Body of pancreas (tissue), 4 donors: ENCODE data around the gene EDN1. TPM values are rescaled to one million over a fixed set of nuclear protein-coding genes. Genes with fewer than 3 reads are reported as not detected.

Source experiments
- ATAC-seq: fragments of 150-250 bp; one replicate; pipeline ENCODE4 v1.9.1; 2016
- DNase-seq, 4 donors: peaks; one replicate each; pipeline ENCODE4 v3.0.0-alpha.2; 2019
- H3K27ac ChIP-seq, 4 donors: fragments of 200-600 bp; sonication (generic); 1 replicate in 3 of 4; 2 replicates in 1 of 4; pipeline versions ENCODE4 v1.5.1 to v1.6.1; 2016 to 2019; ENCODE audit warnings: mild to moderate bottlenecking in 1 of 4, mixed read lengths in 1 of 4, moderate library complexity in 1 of 4
- H3K27me3 ChIP-seq, 2 donors: fragments of 200-600 bp; sonication (generic); one replicate each; pipeline ENCODE4 v1.6.0; 2016; ENCODE audit warnings: mild to moderate bottlenecking in 1 of 2
- H3K36me3 ChIP-seq, 2 donors: fragments of 200-600 bp; sonication (generic); replicated peaks in 1 of 2; 2 replicates each; pipeline ENCODE4 v1.5.1; 2016; ENCODE audit warnings: low read depth in 2 of 2; ENCODE audit not compliant: insufficient read depth in 1 of 2
- H3K4me1 ChIP-seq: fragments of 200-600 bp; sonication (generic); one replicate; pipeline ENCODE4 v1.6.0; 2016
- H3K4me3 ChIP-seq, 2 donors: fragments of 200-600 bp; sonication (generic); 1 replicate in 1 of 2; 2 replicates in 1 of 2; pipeline ENCODE4 v1.5.1; 2016 to 2019
- H3K9me3 ChIP-seq, 3 donors: fragments of 200-600 bp; sonication (generic); 1 replicate in 2 of 3; 2 replicates in 1 of 3; pipeline ENCODE4 v1.5.1; 2016
- POLR2A ChIP-seq, 3 donors: fragments of 450-650 bp; IDR thresholded peaks; one replicate each; pipeline ENCODE4 v1.6.1; 2016; ENCODE audit warnings: antibody characterized with exemption in 3 of 3, mild to moderate bottlenecking in 2 of 3
- WGBS, 2 donors: methylation state at CpG; one replicate each; pipeline ENCODE4 v1.1.5; 2017; 5-methylcytosine and 5-hydroxymethylcytosine counted together
- intact Hi-C: fragments of 100-400 bp; cut with DNase I; formaldehyde crosslinking; loops from one replicate; pipeline ENCODE4 v1.15.1; 2023
- total RNA-seq, 2 donors: library from RNA; depleted of rRNA; stranded (reverse); fragments of >200 nt; gene quantifications; one replicate each; pipeline ENCODE4 v1.1.0, GENCODE V29; 2016
- TF ChIP-seq, protein P1 (sequence below), 7 experiments: fragments of 450-650 bp in 4 of 7; fragments of 200-600 bp in 3 of 7; sonication (generic) in 3 of 7; IDR thresholded peaks; one replicate each; pipeline ENCODE4 v1.5.1; 2016 to 2019; ENCODE audit warnings: antibody characterized with exemption in 7 of 7

EDN1 gene
- total RNA-seq, 2 donors from 2014 or later = 0.66 to 19.7 TPM

DNA sequence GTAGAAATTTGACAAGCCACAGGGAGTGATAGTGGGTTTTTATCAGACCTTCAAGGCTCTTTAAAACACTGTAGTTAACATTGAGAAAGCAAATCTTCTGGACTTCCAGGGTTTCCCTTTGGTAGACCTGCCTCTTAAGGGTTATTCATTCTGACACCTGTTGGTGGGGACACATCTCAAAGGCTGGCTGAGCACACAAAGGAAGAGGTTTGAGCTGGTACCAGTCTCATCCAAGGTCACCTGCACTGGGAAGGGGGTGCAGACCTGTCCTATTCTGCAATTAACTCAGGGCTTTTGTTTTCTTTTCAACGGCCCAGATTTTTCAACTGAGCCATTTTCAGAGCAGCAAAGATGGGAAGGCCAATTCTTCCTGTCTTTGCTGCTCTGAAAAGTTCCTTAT, 45.6 kb downstream of the EDN1 start:
- H3K27me3 ChIP-seq = no peaks in the 10 kb centered on the region
- ATAC-seq (no peak), DNase-seq (no peak)
- no peaks in the 10 kb centered on the region for H3K9me3 ChIP-seq
- no peaks in the 10 kb centered on the region for H3K36me3 ChIP-seq
- intact Hi-C loops = no loop called here
- 17 to 32% methylated on average over 1 of the region's 1 CpG for WGBS, 2 donors
- peaks cover 77% of the 10 kb centered on the region for H3K4me1 ChIP-seq
- H3K4me3 ChIP-seq = no peak overlapping the region
- peak overlapping the region; percentile 11 to 95 (median 94) for H3K27ac ChIP-seq
- TF ChIP-seq, protein P1, sequence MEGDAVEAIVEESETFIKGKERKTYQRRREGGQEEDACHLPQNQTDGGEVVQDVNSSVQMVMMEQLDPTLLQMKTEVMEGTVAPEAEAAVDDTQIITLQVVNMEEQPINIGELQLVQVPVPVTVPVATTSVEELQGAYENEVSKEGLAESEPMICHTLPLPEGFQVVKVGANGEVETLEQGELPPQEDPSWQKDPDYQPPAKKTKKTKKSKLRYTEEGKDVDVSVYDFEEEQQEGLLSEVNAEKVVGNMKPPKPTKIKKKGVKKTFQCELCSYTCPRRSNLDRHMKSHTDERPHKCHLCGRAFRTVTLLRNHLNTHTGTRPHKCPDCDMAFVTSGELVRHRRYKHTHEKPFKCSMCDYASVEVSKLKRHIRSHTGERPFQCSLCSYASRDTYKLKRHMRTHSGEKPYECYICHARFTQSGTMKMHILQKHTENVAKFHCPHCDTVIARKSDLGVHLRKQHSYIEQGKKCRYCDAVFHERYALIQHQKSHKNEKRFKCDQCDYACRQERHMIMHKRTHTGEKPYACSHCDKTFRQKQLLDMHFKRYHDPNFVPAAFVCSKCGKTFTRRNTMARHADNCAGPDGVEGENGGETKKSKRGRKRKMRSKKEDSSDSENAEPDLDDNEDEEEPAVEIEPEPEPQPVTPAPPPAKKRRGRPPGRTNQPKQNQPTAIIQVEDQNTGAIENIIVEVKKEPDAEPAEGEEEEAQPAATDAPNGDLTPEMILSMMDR (IDR thresholded peaks at IDR 0.05) = no peak
- TF ChIP-seq POLR2A (IDR thresholded peaks at IDR 0.05) = no peak

DNA sequence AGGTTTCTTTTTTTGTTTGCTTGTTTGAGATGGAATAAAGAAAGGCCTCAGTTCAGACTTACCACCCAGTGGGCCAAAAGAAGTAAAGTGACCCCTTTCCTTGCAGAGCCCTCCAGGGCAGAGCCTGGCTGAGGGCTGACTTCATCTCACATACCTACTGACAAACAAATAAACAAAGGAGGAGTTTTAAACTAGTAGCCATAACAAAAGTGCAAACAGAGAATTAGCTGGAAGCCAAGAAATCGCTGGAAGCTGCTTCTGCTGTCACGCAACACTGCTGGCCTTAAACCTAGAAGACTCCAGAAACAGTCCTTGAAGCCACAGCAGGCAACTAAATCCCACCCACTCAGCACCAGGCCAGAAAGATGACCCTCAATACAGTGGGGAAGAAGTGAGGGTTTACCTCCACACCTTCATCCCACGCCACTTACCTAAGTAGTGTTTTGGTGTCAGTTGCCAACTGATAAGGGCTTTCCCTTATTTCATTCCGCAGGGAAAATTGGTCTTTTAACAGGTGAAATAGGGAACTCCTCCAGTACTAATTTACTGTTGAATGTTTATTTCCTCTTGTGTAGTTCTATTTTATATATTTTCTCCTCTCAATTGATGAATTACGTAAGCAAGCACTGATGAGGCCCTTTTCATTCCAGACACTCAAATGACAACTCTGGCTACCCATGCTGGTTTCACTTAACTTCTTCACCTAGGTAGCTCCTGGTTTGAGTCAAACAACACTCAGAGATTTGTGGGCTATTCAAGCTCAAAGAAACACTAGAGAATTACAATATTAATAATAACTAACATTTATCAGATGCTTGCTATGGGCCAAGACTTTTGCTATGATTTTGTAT, 46.2 kb downstream of the EDN1 start:
- no peak overlapping the region for H3K4me3 ChIP-seq
- 27 to 29% methylated on average over 5 of the region's 5 CpGs for WGBS, 2 donors
- no peaks in the 10 kb centered on the region for H3K9me3 ChIP-seq
- no peaks in the 10 kb centered on the region for H3K36me3 ChIP-seq
- DNase-seq (peak in 1 of 4 donors; percentile 39), ATAC-seq (no peak)
- peak overlapping the region; percentile 35 to 95 (median 94) for H3K27ac ChIP-seq
- intact Hi-C loops = no loop called here
- no peak for TF ChIP-seq POLR2A (IDR thresholded peaks at IDR 0.05)
- TF ChIP-seq, protein P1 (IDR thresholded peaks at IDR 0.05) = no peak
- H3K4me1 ChIP-seq = peaks cover 74% of the 10 kb centered on the region
- H3K27me3 ChIP-seq = no peaks in the 10 kb centered on the region

DNA sequence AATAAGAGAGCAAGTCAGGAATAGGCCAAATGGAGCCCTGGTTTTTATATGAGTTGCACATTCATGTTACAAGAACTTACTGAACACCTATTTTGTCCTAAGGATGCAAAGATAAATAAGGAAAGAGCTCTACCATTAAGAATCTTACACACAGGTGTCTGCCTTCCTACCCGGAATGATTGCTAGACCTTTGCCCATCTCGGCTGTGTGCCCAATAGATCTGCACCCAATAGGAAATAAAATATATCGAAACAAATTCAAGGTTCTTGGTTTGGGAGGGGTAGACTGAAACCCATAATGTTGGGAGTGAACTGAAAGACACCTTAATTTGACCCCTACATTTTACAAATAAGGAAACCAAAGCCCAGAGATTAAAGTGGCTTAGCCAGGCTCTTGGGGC, 48.9 kb downstream of the EDN1 start:
- TF ChIP-seq, protein P1 (IDR thresholded peaks at IDR 0.05) = no peak
- TF ChIP-seq POLR2A (IDR thresholded peaks at IDR 0.05) = no peak
- peaks cover 75% of the 10 kb centered on the region for H3K4me1 ChIP-seq
- ATAC-seq = no peak
- no peaks in the 10 kb centered on the region for H3K9me3 ChIP-seq
- no peak overlapping the region for H3K27ac ChIP-seq
- DNase-seq = no peak
- H3K27me3 ChIP-seq = no peaks in the 10 kb centered on the region
- intact Hi-C loops = no loop called here
- H3K4me3 ChIP-seq = no peak overlapping the region
- H3K36me3 ChIP-seq = no peaks in the 10 kb centered on the region
- WGBS, 2 donors = 79 to 91% methylated on average over 3 of the region's 3 CpGs

DNA sequence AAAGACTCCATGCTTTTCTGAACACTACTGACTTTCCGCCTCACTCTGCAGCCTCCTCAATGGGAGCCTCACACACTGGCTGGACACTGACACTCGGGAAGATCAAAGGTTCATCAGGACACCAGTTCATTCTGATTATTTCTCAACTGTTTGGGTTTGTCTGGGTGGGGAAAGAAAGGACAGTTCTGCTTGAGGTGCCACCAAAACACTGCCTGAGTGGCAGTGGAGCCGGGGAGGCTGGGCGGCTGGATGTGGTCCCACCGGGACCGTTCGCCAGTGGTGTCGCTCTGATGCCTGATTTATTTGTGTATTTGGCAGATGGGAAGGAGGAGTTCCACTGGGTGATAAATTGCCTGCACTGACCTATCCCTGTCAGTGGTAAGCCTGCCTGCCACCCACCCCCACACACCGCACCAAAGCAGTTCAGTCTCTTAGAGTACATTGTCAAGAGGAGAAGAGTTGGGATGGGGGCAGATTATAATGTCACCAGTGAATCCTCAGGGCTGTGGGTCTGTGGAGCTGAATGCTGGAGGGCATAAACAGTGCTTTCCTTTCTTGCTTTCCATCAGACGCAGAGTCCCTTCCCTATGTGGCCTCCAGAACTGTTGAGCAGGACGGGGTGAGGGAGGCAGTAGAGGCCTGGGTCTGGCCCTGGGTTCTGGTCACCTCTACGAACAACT, 49.8 kb downstream of the EDN1 start:
- Histone ChIP-seq H3K36me3 (no peaks in the 10 kb centered on the region), H3K27me3 (no peaks in the 10 kb centered on the region), H3K4me1 (peaks cover 75% of the 10 kb centered on the region), H3K4me3 (no peak overlapping the region), H3K27ac (peak overlapping the region in 3 of 4 donors; percentile 7 to 19 (median 17)), H3K9me3 (no peaks in the 10 kb centered on the region)
- TF ChIP-seq POLR2A (IDR thresholded peaks at IDR 0.05) = no peak
- TF ChIP-seq, protein P1 (IDR thresholded peaks at IDR 0.05) = no peak
- 70 to 75% methylated on average over 12 of the region's 12 CpGs for WGBS, 2 donors
- ATAC-seq (no peak), DNase-seq (no peak)
- intact Hi-C loops = no loop called here
